Liver (tissue), 9 donors: ENCODE measurements around the gene MARK3. TPM values are rescaled to one million over a fixed set of nuclear protein-coding genes. Genes with fewer than 3 reads are reported as not detected.

ENCODE experiments used
- DNase-seq: peaks from one replicate; pipeline ENCODE4 v3.0.0-alpha.2; 2017; ENCODE audit warnings: low spot score
- H3K27ac ChIP-seq, 2 donors: one replicate each; pipeline ENCODE4 v1.7.0; 2013; ENCODE audit warnings: inconsistent platforms in 2 of 2, low read length in 2 of 2, control low read depth in 1 of 2, low read depth in 1 of 2, mild to moderate bottlenecking in 1 of 2
- H3K27me3 ChIP-seq, 4 donors: one replicate each; pipeline versions ENCODE4 v1.6.1 to v1.7.0; 2013; ENCODE audit warnings: low read length in 3 of 4, inconsistent platforms in 1 of 4, mild to moderate bottlenecking in 1 of 4, moderate library complexity in 1 of 4; ENCODE audit not compliant: control insufficient read depth in 4 of 4, insufficient read depth in 4 of 4
- H3K36me3 ChIP-seq, 4 donors: one replicate each; pipeline versions ENCODE4 v1.6.1 to v1.7.0; 2013; ENCODE audit warnings: low read length in 3 of 4, mild to moderate bottlenecking in 3 of 4, low read depth in 1 of 4, moderate library complexity in 1 of 4; ENCODE audit not compliant: control insufficient read depth in 4 of 4, insufficient read depth in 3 of 4
- H3K4me1 ChIP-seq, 4 donors: one replicate each; pipeline versions ENCODE4 v1.6.1 to v1.7.0; 2013; ENCODE audit warnings: low read length in 3 of 4, mild to moderate bottlenecking in 3 of 4, moderate library complexity in 1 of 4; ENCODE audit not compliant: control insufficient read depth in 4 of 4, insufficient read depth in 4 of 4
- H3K4me3 ChIP-seq, 3 donors: one replicate each; pipeline versions ENCODE4 v1.6.1 to v1.7.0; 2013; ENCODE audit warnings: low read length in 3 of 3, control low read depth in 1 of 3, low read depth in 1 of 3, mild to moderate bottlenecking in 1 of 3
- H3K9ac ChIP-seq, 2 donors: one replicate each; pipeline ENCODE4 v1.7.0; 2013; ENCODE audit warnings: low read length in 2 of 2, mild to moderate bottlenecking in 2 of 2, moderate library complexity in 2 of 2, control low read depth in 1 of 2, low read depth in 1 of 2
- H3K9me3 ChIP-seq, 4 donors: one replicate each; pipeline versions ENCODE4 v1.6.1 to v1.7.0; 2013; ENCODE audit warnings: low read length in 3 of 4; ENCODE audit not compliant: control insufficient read depth in 4 of 4
- FOXA1 ChIP-seq: IDR thresholded peaks from 2 replicates; pipeline ENCODE4 v1.6.1; 2016; ENCODE audit warnings: antibody characterized with exemption
- FOXA2 ChIP-seq: IDR thresholded peaks from 2 replicates; pipeline ENCODE4 v1.6.1; 2016; ENCODE audit warnings: antibody characterized with exemption
- GABPA ChIP-seq, 2 donors: IDR thresholded peaks in 1 of 2; conservative IDR thresholded peaks in 1 of 2; 2 replicates each; pipeline ENCODE4 v1.6.1; 2016; ENCODE audit warnings: antibody characterized with exemption in 2 of 2, mild to moderate bottlenecking in 1 of 2, moderate library complexity in 1 of 2
- HNF4G ChIP-seq: IDR thresholded peaks from 2 replicates; pipeline ENCODE4 v1.6.1; 2016; ENCODE audit warnings: antibody characterized with exemption
- JUND ChIP-seq, 2 donors: IDR thresholded peaks; 2 replicates each; pipeline ENCODE4 v1.6.1; 2016; ENCODE audit warnings: antibody characterized with exemption in 2 of 2
- MAX ChIP-seq: IDR thresholded peaks from 2 replicates; pipeline ENCODE4 v1.6.1; 2016; ENCODE audit warnings: antibody characterized with exemption
- NR2F2 ChIP-seq: IDR thresholded peaks from 2 replicates; pipeline ENCODE4 v1.6.1; 2016; ENCODE audit warnings: antibody characterized with exemption
- RAD21 ChIP-seq, 2 donors: IDR thresholded peaks; 2 replicates each; pipeline ENCODE4 v1.6.1; 2016; ENCODE audit warnings: antibody characterized with exemption in 2 of 2, mild to moderate bottlenecking in 2 of 2
- REST ChIP-seq: IDR thresholded peaks from 2 replicates; pipeline ENCODE4 v1.6.1; 2016; ENCODE audit warnings: antibody characterized with exemption, mild to moderate bottlenecking
- RXRA ChIP-seq, 2 donors: IDR thresholded peaks; 2 replicates each; pipeline ENCODE4 v1.6.1; 2017 to 2018; ENCODE audit warnings: antibody characterized with exemption in 2 of 2, mild to moderate bottlenecking in 1 of 2
- ZBTB33 ChIP-seq: IDR thresholded peaks from 2 replicates; pipeline ENCODE4 v1.6.1; 2016; ENCODE audit warnings: antibody characterized with exemption
- WGBS: extraction: QIAGEN DNeasy Blood & Tissue Kit; methylation state at CpG from one replicate; pipeline ENCODE4 v1.1.7; 2013; 5-methylcytosine and 5-hydroxymethylcytosine counted together
- polyA plus RNA-seq, 2 donors: library from polyadenylated mRNA; stranded (reverse) in 1 of 2; unstranded in 1 of 2; fragments of 200-250 nt in 1 of 2; fragments of >200 nt in 1 of 2; fragmentation: Nextera tagmentation in 1 of 2; extraction: Ambion mirVana in 1 of 2; gene quantifications; one replicate each; pipeline versions ENCODE4 v1.2.1 to v1.2.3, GENCODE V29; 2013 to 2015
- total RNA-seq, 2 donors: library from RNA; depleted of rRNA; stranded (reverse); fragments of >200 nt; gene quantifications; one replicate each; pipeline ENCODE4 v1.2.3, GENCODE V29; 2014
- TF ChIP-seq, protein P1 (sequence below): fragments of 150-350 bp; IDR thresholded peaks from 2 replicates; pipeline ENCODE4 v1.5.1; 2017; ENCODE audit warnings: improper control_type of control experiment, low read depth, low read length; ENCODE audit not compliant: missing input control
- donor health status: healthy.
- donor health status: healthy.
- donor health status: healthy.
- donor health status: healthy.
- donor health status: healthy.

Gene MARK3
- total and polyA plus RNA-seq, 4 donors: 14.1 to 86.0 (median 33.0) TPM

- TF ChIP-seq MAX (no peak), GABPA (IDR thresholded peaks at IDR 0.05 in 1 of 2, conservative IDR thresholded peaks at IDR 0.05 in 1 of 2) (no peak)
Observed at GRCh38 chr14:103377522-103378037, 7.6 kb upstream of the MARK3 start (continued).

GRCh38 chr14:103378038-103378854, 7.0 kb upstream of the MARK3 start:
- Histone ChIP-seq H3K9me3 (no peaks in the 10 kb centered on the region), H3K36me3 (no peaks in the 10 kb centered on the region), H3K27me3 (no peaks in the 10 kb centered on the region), H3K4me3 (no peak overlapping the region), H3K27ac (no peak overlapping the region), H3K4me1 (no peaks in the 10 kb centered on the region), H3K9ac (no peak overlapping the region)
- DNase-seq: peak; percentile 77
- 85% methylated on average over 14 of the region's 14 CpGs for WGBS
- TF ChIP-seq RXRA (IDR thresholded peaks at IDR 0.05) (no peak), FOXA1 (no peak), ZBTB33 (no peak), MAX (no peak), REST (no peak), HNF4G (no peak), JUND (IDR thresholded peaks at IDR 0.05) (no peak), RAD21 (IDR thresholded peaks at IDR 0.05) (no peak), NR2F2 (no peak), FOXA2 (no peak)
- TF ChIP-seq, protein P1, sequence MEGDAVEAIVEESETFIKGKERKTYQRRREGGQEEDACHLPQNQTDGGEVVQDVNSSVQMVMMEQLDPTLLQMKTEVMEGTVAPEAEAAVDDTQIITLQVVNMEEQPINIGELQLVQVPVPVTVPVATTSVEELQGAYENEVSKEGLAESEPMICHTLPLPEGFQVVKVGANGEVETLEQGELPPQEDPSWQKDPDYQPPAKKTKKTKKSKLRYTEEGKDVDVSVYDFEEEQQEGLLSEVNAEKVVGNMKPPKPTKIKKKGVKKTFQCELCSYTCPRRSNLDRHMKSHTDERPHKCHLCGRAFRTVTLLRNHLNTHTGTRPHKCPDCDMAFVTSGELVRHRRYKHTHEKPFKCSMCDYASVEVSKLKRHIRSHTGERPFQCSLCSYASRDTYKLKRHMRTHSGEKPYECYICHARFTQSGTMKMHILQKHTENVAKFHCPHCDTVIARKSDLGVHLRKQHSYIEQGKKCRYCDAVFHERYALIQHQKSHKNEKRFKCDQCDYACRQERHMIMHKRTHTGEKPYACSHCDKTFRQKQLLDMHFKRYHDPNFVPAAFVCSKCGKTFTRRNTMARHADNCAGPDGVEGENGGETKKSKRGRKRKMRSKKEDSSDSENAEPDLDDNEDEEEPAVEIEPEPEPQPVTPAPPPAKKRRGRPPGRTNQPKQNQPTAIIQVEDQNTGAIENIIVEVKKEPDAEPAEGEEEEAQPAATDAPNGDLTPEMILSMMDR: no peak
